HG03064 (cell line): ENCODE measurements around the gene SFMBT2.

Experiments used
- ATAC-seq: cut with Tn5 transposase; IDR thresholded peaks from one replicate; pipeline ENCODE4 v1.9.1; 2021; ENCODE audit warnings: low read depth; ENCODE audit not compliant: unreplicated experiment

SFMBT2 gene

GRCh38 chr10:7162331-7162730 lies 248.5 kb downstream of the SFMBT2 start:
- ATAC-seq = no peak

GRCh38 chr10:7161484-7162250 lies 249.2 kb downstream of the SFMBT2 start:
- ATAC-seq = no peak

GRCh38 chr10:7159928-7160327 lies 250.9 kb downstream of the SFMBT2 start:
- ATAC-seq = no peak

GRCh38 chr10:7159517-7159916 lies 251.3 kb downstream of the SFMBT2 start:
- ATAC-seq = no peak

DNA sequence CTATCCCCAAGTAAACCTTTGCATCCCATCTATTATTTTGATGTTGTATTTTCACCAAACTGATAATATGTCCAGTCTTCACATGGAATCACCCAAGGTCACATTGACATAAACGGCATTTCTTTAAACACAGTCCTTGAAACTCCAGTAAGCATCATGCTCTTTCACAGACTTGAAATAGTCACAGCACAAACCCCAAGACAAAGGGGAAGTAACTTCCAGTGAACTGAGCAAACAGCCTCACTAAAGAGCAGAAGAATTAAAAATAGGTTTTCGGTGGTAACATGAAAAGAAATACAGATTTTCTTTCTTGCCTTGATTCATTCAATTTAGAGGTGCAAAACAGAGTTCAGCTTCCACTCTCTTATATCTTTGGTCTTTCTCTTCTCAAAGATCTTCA lies 253.7 kb downstream of the SFMBT2 start:
- ATAC-seq = no peak

- no peak for ATAC-seq
Measured at GRCh38 chr10:7153750-7154149, 257.1 kb downstream of the SFMBT2 start.

- ATAC-seq = no peak
Measured at GRCh38 chr10:7152982-7153381, 257.9 kb downstream of the SFMBT2 start.

DNA sequence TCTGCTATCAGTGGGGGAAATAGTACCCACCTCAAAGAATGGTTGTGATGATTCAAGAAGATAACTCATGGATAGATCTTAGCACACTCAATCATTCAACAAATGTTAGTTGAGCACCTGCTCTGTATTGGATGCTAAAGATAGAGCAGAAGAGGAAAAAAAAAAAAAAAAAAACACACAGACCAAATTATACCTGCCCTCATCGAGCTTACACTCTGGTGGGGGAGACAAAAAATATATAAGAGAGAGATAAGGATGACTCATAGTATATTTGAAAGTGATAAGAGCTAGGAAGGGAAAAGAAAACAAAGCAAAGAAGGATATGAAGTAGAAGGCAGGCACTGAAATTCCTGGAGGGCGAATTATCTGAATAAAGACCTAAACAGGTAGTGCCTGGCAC lies 258.5 kb downstream of the SFMBT2 start:
- no peak for ATAC-seq

DNA sequence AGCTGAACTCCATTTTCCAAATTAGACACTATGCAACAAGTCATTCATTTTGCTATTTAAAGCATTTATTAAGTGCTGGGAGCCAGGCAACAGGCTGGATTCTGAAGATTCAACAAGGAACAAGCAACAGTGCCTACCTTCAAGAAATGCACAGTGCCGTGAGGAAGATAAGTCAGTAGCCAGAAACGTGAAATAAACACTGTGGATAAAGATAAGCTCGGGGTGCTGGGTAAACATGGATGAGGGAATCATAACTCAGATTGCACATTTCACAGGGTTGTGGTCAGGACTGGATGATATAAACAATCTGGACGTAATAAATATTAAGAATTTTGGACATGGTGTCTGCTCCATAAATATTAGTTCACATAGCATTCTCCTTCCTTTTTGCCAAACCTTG lies 259.3 kb downstream of the SFMBT2 start:
- no peak for ATAC-seq

- no peak for ATAC-seq
Measured at GRCh38 chr10:7150349-7150748, 260.5 kb downstream of the SFMBT2 start.

DNA sequence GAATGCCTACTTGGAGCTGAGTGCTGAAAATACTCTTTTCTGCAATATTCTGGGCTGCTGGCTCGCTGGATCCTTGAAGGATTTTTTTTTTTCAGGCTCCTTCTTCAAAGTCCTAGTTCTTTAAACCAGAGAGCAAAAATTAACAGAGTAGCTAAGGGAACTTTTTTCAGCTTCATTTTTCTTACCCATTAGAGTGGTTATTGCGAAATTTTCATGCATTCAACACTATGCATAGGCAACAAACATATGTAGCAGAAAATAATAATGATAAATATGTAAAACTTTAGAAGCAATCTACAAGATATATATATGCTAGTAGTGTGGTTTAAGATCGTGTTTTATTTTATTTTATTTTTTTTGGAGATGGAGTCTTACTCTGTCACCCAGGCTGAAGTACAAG lies 264.6 kb downstream of the SFMBT2 start:
- ATAC-seq = no peak

DNA sequence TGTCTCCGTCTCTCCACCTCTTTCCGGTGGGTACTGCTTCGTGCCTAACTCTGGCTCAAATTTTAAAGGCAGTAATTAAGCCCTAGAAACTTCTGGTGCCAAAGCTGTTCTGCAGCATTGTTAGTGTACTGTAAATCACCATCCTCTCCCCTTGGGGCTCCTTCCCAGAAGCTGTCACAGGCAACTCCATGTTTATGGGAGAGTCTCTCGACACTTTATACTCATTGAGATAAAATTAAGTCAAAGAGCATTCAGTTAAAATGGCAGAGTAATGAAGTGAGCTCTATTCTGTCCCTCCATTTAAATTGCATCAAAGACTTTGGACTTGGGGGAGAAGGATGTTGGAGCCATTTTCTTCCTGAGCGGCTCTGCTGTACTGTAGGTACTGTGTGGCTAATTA lies 274.8 kb downstream of the SFMBT2 start:
- no peak for ATAC-seq

GRCh38 chr10:7135188-7135587 lies 275.6 kb downstream of the SFMBT2 start:
- ATAC-seq = no peak

GRCh38 chr10:7134448-7134847 lies 276.4 kb downstream of the SFMBT2 start:
- ATAC-seq = no peak

DNA sequence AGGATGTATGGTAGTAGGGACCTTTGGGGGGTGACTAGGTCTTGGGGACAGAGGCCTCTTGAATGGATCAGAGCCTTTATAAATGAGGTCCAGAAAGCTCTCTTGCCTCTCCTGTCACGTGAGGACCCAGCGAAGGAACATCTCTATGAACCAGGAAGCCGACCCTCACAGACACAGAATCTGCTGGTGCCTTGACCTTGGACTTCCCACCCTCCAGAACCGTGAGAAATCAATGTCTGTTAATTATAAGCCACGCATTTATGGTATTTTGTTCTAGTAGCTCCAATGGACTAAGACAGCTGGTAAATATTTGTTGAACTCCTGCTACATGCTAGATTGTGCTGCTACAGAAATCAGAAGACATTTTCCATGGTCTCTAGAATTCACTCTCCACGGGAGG lies 276.9 kb downstream of the SFMBT2 start:
- ATAC-seq = no peak

DNA sequence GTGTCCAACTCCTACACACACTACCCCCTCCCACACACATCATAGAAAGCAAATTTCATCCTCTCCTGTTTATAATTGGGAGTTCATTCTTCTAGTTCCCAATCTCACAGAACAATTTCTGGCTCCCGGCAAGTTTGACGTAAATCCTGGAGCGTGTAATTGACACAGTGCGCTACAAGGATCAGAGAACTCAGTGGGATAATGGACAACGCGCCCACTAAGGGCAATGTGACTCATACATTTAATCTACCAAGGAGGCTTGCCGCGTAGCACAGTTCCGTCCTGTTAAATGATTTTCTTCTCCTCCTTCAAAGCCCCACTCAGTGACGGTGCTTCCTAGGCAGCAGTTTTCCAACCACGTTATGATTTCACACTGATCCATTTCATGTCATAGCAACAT lies 277.6 kb downstream of the SFMBT2 start:
- no peak for ATAC-seq

GRCh38 chr10:7130191-7130911 lies 280.5 kb downstream of the SFMBT2 start:
- ATAC-seq = no peak

GRCh38 chr10:7123774-7124173 lies 287.1 kb downstream of the SFMBT2 start:
- no peak for ATAC-seq

- ATAC-seq = no peak
Measured at GRCh38 chr10:7122561-7122960, 288.3 kb downstream of the SFMBT2 start.

DNA sequence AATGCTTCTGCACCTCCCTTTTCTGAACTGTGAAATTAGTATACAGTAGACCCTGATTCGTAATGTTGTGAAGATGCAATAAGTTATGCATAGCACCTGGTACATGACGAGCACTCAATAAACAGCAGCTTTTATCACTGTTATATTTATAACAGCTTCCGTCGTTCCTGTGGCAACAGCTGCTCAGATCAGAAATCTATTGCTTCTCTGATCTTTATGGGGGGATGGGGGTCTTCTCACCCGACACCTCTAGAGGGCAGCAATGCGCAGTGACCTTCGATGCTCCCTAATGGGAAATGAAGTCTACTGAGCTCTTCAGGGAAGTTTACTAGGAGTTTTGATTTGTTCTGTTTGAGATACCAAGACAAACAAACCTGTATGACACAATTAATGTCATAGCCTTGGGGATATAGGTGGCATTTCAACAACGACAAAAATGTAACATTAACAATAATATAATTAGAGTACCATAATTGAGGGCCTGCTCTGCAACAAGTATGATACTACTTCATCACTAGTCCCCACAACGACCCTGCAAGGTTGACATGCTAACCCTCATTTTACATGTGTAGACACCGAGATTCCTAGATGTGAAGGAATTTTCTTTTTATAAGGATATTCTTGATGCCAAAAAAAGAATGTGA lies 289.6 kb downstream of the SFMBT2 start:
- no peak for ATAC-seq

DNA sequence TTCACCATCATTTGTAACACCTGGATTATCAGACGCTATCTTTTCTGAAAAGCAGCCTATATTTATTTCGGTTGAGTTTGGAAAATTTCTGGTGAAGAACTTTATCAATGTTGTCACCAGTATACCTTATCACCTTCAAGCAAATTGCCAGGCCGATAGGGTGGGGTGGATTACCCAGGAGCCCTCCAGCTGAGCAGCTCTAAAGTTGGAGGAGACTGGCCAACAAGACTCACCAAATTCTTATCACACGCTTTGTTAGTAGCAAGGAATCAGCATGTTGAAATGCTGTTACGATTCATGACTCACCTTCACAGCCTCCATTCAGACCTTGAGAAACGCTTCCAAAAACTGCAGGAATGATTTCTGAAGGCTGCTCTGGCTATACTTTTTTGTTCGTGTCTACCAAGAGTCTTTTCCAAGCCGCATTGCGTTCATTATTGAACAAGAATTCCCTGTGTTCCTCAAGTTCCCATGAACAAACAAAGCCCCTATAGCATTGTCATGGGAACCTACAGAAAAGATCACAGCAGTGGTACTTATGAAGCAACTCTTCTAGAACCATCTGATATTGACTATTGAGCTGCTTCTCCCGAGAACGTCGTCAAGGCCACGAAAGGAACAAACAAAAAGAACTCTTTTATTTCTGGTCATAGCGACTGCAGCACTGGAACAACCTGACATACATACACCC lies 291.4 kb downstream of the SFMBT2 start:
- no peak for ATAC-seq
